ENCODE results near the gene INPP5A.
"Not testable (repeated sequence)": the region's sequence is repeated elsewhere in the genome, so short reads cannot be mapped to it uniquely, and the experiment has no call there.

The INPP5A gene

GRCh38 chr10:132565516-132566209, 28.1 kb downstream of the INPP5A start:
- DNase-seq = no peak

DNA sequence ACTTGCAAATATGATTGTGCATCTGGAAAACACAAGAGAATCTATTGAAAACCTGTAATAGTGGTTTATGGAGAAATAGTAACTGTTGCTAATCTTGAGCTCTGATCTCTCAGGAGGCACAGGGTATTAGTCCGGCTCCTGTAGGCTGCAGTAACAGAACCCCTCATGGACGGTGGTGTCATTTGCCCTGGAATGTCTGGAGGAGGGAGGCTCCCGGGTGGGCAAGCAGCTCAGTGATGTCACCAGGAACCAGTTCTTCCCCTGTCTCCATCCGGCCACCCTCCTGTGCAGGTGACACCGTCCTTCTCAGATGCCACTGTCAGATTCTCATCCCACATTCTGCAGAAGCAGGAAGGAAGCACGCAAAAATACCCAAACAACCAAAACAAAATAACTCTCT, 29.3 kb downstream of the INPP5A start:
- no peak for DNase-seq

DNA sequence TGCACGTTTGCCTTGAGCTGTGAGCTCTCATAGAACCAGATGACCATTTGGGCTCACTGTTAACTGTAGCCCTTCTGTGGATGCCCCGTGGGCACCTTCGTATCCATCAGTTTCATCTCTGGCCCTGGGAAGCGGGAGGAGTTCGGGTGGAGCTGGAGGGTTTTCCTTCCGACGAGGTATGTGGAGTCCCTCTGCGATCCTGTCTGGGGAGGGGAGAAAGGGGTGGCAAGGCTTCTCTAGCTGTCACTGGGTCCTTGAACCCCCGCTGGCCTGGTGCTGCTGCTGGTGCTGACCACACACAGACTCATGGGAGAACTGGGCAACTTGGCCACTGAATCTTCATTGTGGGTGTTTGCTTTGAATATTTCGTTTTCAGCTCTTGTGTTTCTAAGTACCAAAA, 32.7 kb downstream of the INPP5A start:
- no peak for DNase-seq

GRCh38 chr10:132570771-132571649, 33.4 kb downstream of the INPP5A start:
- no peak for DNase-seq

- DNase-seq = peak; percentile 92
Observed at GRCh38 chr10:132571650-132572544, 34.3 kb downstream of the INPP5A start.

- peak; percentile 72 for DNase-seq
Observed at GRCh38 chr10:132572545-132572937, 35.0 kb downstream of the INPP5A start.

- DNase-seq = not testable (repeated sequence)
Observed at GRCh38 chr10:132572946-132573345, 35.4 kb downstream of the INPP5A start.

DNA sequence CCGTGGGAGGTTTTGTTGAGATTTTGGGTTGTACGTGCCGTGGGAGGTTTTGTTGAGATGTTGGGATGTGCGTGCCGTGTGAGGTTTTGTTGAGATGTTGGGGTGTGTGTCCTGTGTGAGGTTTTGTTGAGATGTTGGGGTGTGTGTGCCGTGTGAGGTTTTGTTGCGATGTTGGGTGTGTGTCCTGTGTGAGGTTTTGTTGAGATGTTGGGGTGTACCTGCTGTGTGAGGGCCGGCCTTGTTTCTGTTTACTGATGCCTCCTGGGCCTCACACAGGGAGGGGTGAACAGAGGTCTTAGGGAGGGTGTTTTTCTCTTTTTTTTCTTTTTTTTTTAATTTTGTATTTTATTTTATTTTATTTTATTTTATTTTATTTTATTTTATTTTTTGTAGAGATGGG, 36.7 kb downstream of the INPP5A start:
- no peak for DNase-seq

DNA sequence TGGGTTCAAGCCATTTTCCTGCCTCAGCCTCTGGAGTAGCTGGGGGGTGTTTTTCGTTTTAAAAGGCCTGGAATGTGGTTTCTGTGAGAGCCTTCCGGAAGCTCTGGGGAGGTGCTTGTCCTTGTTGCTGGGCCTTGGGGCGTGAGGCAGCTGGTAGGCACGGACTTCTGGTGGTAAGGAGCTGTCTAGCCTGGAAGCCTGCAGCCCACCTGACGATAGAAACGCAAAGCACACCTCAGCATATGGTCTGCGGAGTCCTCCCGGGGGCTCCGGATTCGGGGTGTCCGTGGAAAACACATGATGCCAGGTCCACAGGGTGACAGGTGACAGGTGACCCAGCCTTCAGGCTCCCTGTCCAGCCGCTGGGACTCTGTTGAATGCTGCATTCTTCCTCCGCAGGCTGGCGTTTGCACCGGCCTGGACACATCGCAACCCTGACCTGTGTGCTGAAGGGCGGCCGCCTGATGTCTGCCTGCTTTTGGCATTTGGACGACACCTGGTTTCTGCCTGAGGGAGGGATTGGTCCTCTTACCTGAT, 37.3 kb downstream of the INPP5A start:
- no peak for DNase-seq

DNA sequence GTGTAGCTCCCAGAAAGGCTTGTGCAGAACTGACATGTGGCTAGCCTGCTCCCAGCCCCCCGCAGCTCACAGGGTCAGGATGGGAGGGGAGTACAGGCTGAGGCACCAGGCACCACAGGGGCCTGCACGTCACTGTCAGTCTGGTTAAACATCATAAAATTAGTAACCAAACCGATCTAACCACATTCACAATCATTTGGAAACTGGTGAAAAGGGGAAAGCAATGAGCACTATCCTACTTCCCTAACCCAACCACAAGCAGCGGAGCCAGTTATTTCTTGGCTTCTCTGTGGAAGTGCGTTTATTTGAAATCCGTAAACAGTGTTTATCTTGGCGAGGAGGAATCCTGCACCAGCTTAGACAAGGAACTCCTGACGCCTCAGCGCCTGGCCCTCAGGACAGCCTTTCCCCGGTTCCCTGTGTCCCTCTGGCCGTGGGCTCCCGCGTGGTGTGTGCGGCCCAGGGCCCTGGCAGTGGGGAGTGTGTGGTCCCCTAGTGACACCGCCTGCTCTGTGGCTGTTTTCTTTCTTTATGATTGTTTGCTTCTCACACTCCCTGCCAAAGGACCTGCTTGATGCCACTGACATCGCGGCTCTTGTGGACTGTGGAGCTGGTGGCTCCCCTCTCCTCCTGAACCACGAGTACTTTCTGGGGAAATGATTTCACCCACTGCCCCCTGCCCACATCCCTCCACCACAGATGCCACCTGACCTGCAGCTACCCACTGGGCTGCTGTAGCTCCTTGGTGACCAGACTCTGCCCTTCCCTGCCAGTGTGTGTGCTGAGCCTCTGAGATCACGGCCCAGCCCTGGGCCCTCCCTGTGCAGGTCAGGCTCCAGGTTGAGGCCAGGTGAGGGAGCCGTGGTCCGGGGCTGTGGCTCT, 38.0 kb downstream of the INPP5A start:
- DNase-seq = peak; percentile 28

- DNase-seq = no peak
Observed at GRCh38 chr10:132576671-132577349, 39.2 kb downstream of the INPP5A start.

DNA sequence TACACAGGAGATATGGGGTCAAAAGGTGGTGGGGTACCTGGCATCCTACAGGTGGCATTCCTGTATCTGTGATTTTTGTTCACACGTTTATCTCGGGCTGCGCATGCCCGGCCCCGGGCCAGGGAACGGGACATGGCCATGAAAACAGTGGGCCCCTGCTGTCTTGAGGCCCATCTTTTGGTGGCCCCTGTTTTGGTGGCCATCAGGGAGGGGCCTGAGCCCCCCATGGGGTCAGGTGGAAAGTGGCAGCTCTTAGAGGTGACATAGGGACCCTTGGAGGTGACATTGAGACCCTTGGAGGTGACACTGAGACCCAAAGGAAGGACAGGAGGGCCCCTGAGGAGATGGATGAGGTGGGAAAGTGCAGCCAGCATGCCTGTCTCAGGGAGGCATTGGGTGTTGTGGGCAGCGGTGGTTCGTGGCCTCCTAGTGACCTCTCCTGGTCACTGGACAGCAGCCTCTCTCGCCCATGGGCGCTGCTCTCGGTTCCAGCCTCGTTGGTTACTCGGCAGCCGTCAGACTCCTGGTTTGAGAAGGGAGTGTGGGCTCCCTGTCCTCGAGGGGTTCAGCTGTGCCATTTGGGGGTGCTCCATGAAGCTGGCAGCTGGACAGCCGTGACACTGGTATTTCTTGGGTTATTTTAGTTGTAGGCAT, 39.9 kb downstream of the INPP5A start:
- peak; percentile 53 for DNase-seq

GRCh38 chr10:132578287-132578951, 40.8 kb downstream of the INPP5A start:
- DNase-seq = no peak

GRCh38 chr10:132579027-132579859, 41.7 kb downstream of the INPP5A start:
- no peak for DNase-seq

DNA sequence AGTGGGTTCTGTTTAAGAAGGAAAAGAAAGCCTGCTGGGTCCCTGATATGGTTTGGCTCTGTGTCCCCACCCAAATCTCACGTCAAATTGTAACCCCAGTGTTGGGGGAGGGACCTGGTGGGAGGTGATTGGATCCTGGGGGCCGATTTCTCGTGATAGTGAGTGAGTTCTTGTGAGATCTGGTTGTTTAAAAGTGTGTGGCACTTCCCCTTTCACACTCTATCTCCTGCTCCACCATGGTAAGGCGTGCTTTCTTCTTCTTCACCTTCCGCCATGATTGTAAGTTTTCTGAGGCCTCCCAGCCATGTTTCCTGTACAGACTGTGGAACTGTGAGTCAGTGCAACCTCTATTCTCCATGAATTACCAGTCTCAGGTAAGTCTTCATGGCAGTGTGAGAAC, 42.6 kb downstream of the INPP5A start:
- DNase-seq = no peak

- no peak for DNase-seq
Observed at GRCh38 chr10:132580617-132581016, 43.0 kb downstream of the INPP5A start.

DNA sequence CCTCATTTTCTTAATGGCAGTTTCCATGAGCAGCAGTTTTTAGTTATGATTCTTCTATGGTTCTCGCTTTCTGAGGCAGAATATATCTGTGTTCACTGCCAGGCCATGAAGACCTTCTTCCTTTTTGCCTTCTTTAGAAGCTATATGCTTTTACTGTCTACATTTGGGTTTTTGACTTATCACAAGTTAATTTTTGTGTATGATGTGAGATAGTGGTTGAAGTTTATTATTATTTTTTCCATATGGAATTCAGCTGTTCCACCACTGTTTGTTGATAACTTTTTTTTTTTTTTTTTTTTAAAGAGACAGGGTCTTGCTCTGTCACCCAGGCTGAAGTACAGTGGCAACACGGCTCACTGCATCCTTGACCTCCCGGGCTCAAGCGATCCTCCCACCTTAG, 44.5 kb downstream of the INPP5A start:
- no peak for DNase-seq

- no peak for DNase-seq
Observed at GRCh38 chr10:132582771-132583170, 45.2 kb downstream of the INPP5A start.

- no peak for DNase-seq
Observed at GRCh38 chr10:132583456-132583855, 45.9 kb downstream of the INPP5A start.
